ENCODE measurements around the gene GAK. TPM values are rescaled to one million over a fixed set of nuclear protein-coding genes. Genes with fewer than 3 reads are reported as not detected.

GAK gene
- total and polyA plus RNA-seq, 7 donors = 40.8 to 494 (median 124) TPM

GRCh38 chr4:955931-956381 is 23.8 kb upstream of the GAK start:
- H3K36me3 ChIP-seq = peaks cover 0 to 58% (median 17%) of the 10 kb centered on the region in 4 donors
- H3K27me3 ChIP-seq = no peaks in the 10 kb centered on the region
- H3K4me3 ChIP-seq = no peak overlapping the region
- no peak overlapping the region for H3K27ac ChIP-seq
- no peaks in the 10 kb centered on the region for H3K9me3 ChIP-seq
- WGBS, 2 donors = 77 to 80% methylated on average over 12 of the region's 12 CpGs
- intact Hi-C loops (cut with DNase I) = no loop called here
- TF ChIP-seq POLR2A (IDR thresholded peaks at IDR 0.05) (no peak), EP300 (IDR thresholded peaks at IDR 0.05) (no peak), CTCF (IDR thresholded peaks at IDR 0.05) (no peak)
- no peaks in the 10 kb centered on the region for H3K4me1 ChIP-seq
- DNase-seq = peak; percentile 55

- TF ChIP-seq POLR2A (IDR thresholded peaks at IDR 0.05) (no peak), POLR2AphosphoS5 (IDR thresholded peaks at IDR 0.05) (no peak), CTCF (IDR thresholded peaks at IDR 0.05) (no peak), EP300 (IDR thresholded peaks at IDR 0.05) (no peak)
- DNase-seq = peak; percentile 60
- Histone ChIP-seq H3K4me3 (no peak overlapping the region), H3K36me3 (peaks cover 0 to 58% (median 17%) of the 10 kb centered on the region in 4 donors), H3K27me3 (no peaks in the 10 kb centered on the region), H3K27ac (no peak overlapping the region), H3K9me3 (no peaks in the 10 kb centered on the region), H3K4me1 (no peaks in the 10 kb centered on the region)
- WGBS, 2 donors = 93 to 95% methylated on average over 33 of the region's 33 CpGs
- intact Hi-C loops (cut with DNase I) = no loop called here
Observed at GRCh38 chr4:955161-955921, 23.2 kb upstream of the GAK start.

- H3K27ac ChIP-seq = no peak overlapping the region
- no peak for TF ChIP-seq CTCF (IDR thresholded peaks at IDR 0.05)
- TF ChIP-seq POLR2AphosphoS5 (IDR thresholded peaks at IDR 0.05) = no peak
- no peak for TF ChIP-seq POLR2A (IDR thresholded peaks at IDR 0.05)
- TF ChIP-seq EP300 (IDR thresholded peaks at IDR 0.05) = no peak
- H3K9me3 ChIP-seq = no peaks in the 10 kb centered on the region
- H3K4me3 ChIP-seq = no peak overlapping the region
- no peaks in the 10 kb centered on the region for H3K27me3 ChIP-seq
- intact Hi-C loops (cut with DNase I) = no loop called here
- H3K36me3 ChIP-seq = peaks cover 0 to 58% (median 17%) of the 10 kb centered on the region in 4 donors
- WGBS, 2 donors = 93 to 94% methylated on average over 17 of the region's 17 CpGs
- no peaks in the 10 kb centered on the region for H3K4me1 ChIP-seq
- no peak for DNase-seq
Observed at GRCh38 chr4:954211-955020, 22.3 kb upstream of the GAK start.

- no peaks in the 10 kb centered on the region for H3K4me1 ChIP-seq
- peaks cover 0 to 56% (median 17%) of the 10 kb centered on the region in 4 donors for H3K36me3 ChIP-seq
- TF ChIP-seq CTCF (IDR thresholded peaks at IDR 0.05) (no peak), EP300 (IDR thresholded peaks at IDR 0.05) (no peak), POLR2A (IDR thresholded peaks at IDR 0.05) (no peak), POLR2AphosphoS5 (IDR thresholded peaks at IDR 0.05) (no peak)
- WGBS, 2 donors = 97 to 98% methylated on average over 13 of the region's 13 CpGs
- no peak overlapping the region for H3K27ac ChIP-seq
- H3K4me3 ChIP-seq = no peak overlapping the region
- intact Hi-C loops (cut with DNase I) = no loop called here
- no peaks in the 10 kb centered on the region for H3K9me3 ChIP-seq
- H3K27me3 ChIP-seq = no peaks in the 10 kb centered on the region
- DNase-seq = no peak
Observed at GRCh38 chr4:953574-953915, 21.4 kb upstream of the GAK start.
